Omental fat pad (tissue), 4 donors: ENCODE data around the gene CRIP1. TPM values are rescaled to one million over a fixed set of nuclear protein-coding genes. Genes with fewer than 3 reads are reported as not detected.

Experiments used
- ATAC-seq: fragments of 150-250 bp; one replicate; pipeline ENCODE4 v1.9.1; 2016; ENCODE audit warnings: mild to moderate bottlenecking, moderate library complexity; ENCODE audit not compliant: low FRiP score
- DNase-seq: peaks from one replicate; pipeline ENCODE4 v3.0.0-alpha.2; 2019; ENCODE audit warnings: low spot score
- total RNA-seq, 4 donors: library from RNA; depleted of rRNA; stranded (reverse); fragments of >200 nt; gene quantifications; one replicate each; pipeline ENCODE4 v1.1.0, GENCODE V29; 2016
- TF ChIP-seq, protein P1 (sequence below), 3 donors: fragments of 450-650 bp; IDR thresholded peaks; one replicate each; pipeline ENCODE4 v1.5.1; 2016 to 2017; ENCODE audit warnings: antibody characterized with exemption in 3 of 3, mild to moderate bottlenecking in 3 of 3, moderate library complexity in 2 of 3

CRIP1 gene
- total RNA-seq, 4 donors from 2014 or later: 18.5 to 88.6 (median 43.9) TPM

DNA sequence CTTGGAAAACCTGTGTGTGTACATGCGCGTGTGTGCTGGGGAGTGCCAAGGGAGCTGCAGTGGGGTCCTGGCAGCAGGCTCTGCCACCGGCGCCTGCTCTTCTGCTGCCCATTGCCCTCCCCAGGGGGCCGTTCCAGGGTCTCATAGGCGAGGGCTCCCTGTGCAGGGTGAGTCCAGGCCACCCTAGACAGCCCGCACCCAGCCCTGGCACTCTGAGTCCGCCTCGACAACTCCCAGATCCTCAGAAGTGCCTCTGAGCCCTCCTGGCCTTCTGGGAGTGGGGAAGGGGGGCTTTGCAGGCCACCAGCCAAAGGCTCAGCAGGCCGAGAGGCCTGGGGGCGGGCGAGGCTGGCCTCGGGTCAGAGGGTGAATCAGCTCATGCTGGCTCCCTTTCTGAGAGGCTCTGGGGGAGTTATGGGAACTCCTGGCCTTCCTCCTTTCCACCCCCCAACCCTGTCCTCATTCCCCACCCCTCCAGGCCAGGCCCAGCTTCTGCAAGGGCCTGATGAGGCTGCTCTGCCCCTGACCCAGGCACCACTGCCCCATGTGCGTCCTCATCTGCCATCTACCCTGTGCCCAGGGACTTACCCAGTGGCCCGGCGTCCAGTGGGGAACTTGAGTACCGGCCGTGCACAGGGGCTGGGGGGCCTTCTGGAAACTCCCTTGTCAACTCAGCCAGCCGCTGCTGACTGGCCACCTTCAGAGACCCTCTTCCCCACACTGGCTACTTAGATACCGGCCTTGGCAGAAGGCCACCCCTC lies 2.3 kb downstream of the CRIP1 start:
- TF ChIP-seq, protein P1, sequence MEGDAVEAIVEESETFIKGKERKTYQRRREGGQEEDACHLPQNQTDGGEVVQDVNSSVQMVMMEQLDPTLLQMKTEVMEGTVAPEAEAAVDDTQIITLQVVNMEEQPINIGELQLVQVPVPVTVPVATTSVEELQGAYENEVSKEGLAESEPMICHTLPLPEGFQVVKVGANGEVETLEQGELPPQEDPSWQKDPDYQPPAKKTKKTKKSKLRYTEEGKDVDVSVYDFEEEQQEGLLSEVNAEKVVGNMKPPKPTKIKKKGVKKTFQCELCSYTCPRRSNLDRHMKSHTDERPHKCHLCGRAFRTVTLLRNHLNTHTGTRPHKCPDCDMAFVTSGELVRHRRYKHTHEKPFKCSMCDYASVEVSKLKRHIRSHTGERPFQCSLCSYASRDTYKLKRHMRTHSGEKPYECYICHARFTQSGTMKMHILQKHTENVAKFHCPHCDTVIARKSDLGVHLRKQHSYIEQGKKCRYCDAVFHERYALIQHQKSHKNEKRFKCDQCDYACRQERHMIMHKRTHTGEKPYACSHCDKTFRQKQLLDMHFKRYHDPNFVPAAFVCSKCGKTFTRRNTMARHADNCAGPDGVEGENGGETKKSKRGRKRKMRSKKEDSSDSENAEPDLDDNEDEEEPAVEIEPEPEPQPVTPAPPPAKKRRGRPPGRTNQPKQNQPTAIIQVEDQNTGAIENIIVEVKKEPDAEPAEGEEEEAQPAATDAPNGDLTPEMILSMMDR (IDR thresholded peaks at IDR 0.05): no peak
- no peak for ATAC-seq
- no peak for DNase-seq

DNA sequence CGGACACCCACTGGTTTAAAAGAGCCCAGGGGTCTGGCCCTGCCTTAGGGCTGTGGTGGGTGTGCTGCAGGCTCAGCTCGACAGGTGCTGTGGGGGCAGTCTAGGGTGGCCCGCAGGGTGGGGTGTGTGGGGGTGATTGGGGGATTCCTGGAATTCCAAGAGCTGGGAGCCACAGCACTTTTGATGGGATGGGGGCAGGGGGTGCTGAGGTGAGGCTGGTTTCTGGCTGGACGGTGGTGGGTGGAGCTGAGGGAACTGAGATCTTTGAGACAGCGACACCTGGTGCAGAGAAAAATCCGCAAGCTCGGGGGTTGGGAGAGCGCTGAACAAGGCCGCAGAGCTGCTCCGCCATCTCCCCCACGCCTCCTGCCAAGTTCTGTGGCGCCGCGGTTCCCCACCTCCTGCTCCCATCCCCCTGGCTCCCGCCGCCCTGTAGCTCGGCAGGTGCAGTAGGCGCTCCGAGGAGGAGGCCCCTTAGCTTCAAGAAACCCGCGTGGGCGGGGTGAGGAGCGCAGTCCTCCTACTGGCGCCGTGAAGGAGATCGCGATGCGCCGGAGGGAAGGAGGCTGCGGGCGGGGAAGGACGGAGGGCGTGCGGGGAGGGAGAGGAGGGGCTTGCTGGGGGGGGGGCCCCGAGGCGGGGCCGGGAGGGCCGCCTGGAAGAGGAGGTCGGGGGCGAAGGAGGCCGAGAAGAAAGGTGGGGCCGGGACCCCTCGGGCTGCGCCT lies 3.0 kb downstream of the CRIP1 start:
- ATAC-seq (peak; percentile 8), DNase-seq (peak; percentile 67)
- TF ChIP-seq, protein P1 (IDR thresholded peaks at IDR 0.05): peak in 1 of 3 donors; percentile 11

DNA sequence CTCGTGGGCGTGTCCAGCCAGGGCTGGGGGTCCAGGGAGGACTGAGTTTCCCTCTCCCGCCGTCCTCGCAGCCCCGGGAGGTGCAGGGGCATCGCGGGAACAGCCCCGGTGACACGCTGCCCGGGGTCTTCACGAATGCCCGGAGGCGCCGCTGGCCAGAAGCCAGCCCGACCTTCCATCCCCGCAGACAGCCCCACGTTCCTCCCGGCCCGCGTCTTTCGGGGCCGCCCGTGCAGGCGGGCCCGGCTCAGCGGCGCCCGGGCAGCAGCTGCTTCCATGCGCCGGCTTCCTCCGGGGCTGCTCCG lies 3.5 kb downstream of the CRIP1 start:
- ATAC-seq: no peak

DNA sequence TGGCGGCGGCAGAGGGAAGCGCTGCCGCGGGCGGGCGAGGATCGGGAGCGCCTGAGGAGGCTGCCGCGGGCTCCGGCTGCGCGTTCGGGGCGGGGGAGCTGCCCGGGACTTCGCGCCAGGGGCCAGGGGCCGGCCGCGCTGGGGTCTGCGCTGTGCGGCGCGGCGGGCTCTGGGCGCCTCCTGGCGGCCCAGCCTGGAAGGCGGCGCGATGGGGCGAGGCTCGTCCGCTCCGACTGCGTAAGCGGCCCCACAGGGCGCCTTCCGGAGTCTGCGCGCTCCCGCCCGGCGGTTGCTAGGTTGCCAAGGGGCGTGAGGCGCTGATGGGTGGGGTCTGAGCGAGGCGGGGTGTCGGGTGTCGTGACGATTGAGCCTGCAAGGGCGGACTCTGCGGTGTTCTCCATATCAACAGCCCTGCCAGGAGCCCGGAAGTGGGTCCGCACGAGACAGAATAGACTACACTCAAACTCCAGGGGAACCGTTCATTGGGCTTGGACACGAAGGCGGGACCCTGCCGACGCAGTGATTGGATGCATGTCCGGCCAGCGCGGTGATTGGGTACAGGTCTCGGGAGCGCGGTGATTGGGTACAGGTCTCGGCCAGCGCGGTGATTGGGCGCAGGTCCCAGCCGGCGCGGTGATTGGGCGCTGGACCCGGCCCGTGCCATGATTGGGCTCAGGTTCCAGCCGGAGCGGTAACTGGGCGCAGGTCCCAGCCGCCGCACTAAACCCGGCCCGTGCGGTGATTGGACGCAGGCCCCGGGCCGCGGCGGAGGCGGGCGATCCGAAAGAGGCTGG lies 4.1 kb downstream of the CRIP1 start, which contains the start of gene TEDC1:
TSS of gene TEDC1 (plus strand) at position 675 of the 794 bp plus-strand sequence. CDS start 130 bp downstream, outside the sequence.
- DNase-seq (peak; percentile 98), ATAC-seq (peak; percentile 83)
- TF ChIP-seq, protein P1 (IDR thresholded peaks at IDR 0.05): peak in 2 of 3 donors; percentile 66 to 97

More for the DNA sequence above, 3.5 kb downstream of the CRIP1 start:
- TF ChIP-seq, protein P1 (IDR thresholded peaks at IDR 0.05): no peak
- DNase-seq: no peak

DNA sequence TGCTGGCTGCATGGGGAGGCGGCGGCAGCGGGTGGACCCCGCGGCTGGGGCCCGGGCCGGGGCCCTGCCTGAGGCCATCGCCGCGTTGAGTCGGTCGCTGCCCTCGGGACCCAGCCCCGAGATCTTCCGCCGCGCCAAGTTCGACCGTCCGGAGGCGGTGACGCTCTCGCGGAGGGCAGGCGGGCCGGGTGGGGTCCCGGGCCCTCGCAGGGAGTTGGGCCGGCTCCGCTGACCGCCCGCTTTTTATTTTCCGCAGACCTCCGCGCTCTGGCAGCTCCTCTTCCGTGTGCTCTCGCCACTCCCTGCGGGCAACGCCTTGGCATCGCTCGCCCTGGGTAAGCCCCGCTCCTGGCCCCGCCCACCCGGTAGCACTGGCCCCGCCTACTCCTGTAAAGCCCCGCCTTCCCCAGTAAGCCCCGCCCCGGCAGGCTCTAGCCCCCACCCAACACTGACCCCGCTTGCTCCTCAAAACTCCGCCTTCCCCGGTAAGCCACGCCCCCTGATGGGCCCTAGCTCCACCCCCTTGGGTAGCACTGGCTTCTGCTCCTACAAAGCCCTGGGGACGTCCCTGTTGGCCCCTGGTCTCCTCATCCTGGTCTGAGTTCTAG lies 4.8 kb downstream of the CRIP1 start:
- peak; percentile 66 for DNase-seq
- TF ChIP-seq, protein P1 (IDR thresholded peaks at IDR 0.05): no peak
- ATAC-seq: no peak

DNA sequence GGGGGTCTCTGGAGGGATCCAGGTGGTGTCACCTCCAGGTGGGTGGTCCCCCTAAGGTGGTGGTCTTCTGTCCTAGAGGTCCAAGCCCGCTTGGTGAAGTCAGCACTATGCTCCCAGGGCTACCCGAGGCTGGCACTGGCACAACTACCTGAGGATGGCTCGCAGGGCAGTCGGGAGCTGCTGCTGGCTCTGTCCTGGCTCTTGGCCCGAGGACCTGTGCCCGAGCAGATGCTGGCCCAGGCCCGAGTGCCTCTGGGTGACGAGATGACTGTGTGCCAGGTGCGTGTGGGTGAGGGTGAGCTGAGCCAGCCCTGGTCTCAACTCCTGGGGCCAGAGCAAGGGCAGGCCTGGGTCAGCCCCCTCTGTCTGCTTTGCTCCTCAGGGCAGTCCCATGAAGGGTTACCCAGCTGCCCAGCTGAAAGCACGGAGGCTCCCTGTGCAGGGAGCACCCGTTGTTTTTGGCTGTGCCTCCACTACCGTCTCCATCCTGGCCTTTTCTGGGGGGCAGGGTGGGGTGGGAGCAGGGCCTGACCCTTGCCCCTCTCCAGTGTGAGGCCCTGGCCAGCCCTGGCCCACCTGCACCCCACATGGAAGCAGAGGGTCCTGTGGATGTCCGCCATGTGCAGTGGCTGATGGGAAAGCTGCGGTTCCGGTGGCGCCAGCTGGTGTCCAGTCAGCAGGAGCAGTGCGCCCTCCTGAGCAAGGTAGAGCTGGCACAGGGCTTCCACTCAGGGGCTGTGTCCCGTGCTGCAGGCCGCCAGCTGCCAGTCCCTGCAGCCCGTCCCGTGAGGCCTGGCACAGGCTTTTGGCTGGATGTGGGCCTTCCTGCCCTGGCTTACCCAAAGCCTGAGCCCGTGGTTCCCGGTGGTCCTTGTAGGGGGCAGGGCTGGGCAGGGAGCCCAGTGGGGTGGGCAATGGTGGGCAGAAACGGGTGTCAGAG lies 5.6 kb downstream of the CRIP1 start:
- ATAC-seq: no peak
- DNase-seq: no peak
- TF ChIP-seq, protein P1 (IDR thresholded peaks at IDR 0.05): no peak
